ENCODE data around the gene LOXL1.

The LOXL1 gene

DNA sequence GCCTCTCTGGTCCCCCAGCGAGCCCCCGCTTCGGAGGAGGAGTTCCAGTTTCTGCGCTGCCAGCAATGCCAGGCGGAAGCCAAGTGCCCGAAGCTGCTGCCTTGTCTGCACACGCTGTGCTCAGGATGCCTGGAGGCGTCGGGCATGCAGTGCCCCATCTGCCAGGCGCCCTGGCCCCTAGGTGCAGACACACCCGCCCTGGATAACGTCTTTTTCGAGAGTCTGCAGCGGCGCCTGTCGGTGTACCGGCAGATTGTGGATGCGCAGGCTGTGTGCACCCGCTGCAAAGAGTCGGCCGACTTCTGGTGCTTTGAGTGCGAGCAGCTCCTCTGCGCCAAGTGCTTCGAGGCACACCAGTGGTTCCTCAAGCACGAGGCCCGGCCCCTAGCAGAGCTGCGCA, 71.7 kb downstream of the LOXL1 start:
- DNase-seq, result no peak

Measured in DMS79 treated with DMSO at 0.1 percent for 48 hours (cell line).